BE2C (cell line): ENCODE results near the gene KRT1.
"Not testable (repeated sequence)": the region's sequence is repeated elsewhere in the genome, so short reads cannot be mapped to it uniquely, and the experiment has no call there.

Experiments
- DNase-seq: peaks from one replicate; pipeline ENCODE4 v3.0.0-alpha.2; 2020
- H3K27me3 ChIP-seq: fragments of 250-450 bp; sonication (Bioruptor Pico); 2 replicates; pipeline ENCODE4 v1.5.1; 2020; ENCODE audit warnings: mild to moderate bottlenecking
- H3K36me3 ChIP-seq: fragments of 250-450 bp; sonication (Bioruptor Pico); 2 replicates; pipeline ENCODE4 v1.5.1; 2020; ENCODE audit warnings: mild to moderate bottlenecking
- H3K4me1 ChIP-seq: fragments of 250-450 bp; sonication (Bioruptor Pico); 2 replicates; pipeline ENCODE4 v1.5.1; 2020
- H3K4me3 ChIP-seq: 2 replicates; pipeline ENCODE4 v1.5.1; 2011; ENCODE audit warnings: low read depth, low read length
- H3K9me3 ChIP-seq: fragments of 250-450 bp; sonication (Bioruptor Pico); 2 replicates; pipeline ENCODE4 v1.5.1; 2020
- TF ChIP-seq, protein P1 (sequence below): IDR thresholded peaks from 2 replicates; pipeline ENCODE4 v1.5.1; 2012; ENCODE audit warnings: mild to moderate bottlenecking, low read depth, low read length

KRT1 gene

DNA sequence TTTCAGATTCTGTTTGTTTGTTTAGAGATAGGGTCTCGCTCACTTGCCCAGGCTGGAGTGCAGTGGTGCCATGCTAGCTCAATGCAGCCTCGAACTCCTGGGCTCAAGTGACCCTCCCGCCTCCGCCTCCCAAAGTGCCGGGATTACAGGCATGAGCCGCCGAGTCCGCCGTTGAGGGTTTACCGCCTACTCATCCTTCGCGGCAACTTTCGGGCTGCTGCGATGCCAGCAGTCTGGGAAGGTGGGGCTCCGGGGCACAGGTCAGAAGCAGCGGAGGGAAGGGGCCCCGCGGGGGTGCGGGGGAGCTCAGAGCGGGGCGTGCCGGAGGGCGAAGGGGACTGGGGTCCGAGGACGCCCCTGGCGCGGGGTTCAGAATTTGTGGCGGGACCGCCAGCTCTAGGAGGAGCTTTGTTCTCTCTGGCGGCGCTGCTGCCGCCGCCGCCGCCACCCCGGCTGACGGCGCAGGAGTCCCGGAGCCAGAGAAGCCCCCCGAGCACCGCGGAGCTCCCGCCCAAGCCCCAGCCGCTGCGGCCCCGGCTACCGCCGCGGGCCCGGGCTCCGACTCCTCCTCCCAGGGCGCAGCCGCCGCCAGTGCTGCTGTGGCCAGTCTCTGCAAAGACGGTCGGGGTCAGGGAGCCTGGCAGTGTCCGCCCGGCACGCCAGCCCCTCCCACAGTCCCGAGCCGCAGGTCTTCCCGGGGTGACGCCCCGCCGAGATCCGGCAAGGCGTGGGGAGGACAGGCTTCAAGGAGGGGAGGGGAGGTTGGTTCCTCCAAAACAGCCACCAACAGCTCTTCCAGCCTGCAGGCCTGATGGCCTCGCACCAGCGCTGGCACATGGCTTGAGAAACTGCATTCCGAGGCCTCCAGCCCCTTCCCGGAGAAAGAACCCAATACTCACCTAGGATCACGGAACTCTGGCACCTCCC is 34.0 kb upstream of the KRT1 start:
- TF ChIP-seq, protein P1, sequence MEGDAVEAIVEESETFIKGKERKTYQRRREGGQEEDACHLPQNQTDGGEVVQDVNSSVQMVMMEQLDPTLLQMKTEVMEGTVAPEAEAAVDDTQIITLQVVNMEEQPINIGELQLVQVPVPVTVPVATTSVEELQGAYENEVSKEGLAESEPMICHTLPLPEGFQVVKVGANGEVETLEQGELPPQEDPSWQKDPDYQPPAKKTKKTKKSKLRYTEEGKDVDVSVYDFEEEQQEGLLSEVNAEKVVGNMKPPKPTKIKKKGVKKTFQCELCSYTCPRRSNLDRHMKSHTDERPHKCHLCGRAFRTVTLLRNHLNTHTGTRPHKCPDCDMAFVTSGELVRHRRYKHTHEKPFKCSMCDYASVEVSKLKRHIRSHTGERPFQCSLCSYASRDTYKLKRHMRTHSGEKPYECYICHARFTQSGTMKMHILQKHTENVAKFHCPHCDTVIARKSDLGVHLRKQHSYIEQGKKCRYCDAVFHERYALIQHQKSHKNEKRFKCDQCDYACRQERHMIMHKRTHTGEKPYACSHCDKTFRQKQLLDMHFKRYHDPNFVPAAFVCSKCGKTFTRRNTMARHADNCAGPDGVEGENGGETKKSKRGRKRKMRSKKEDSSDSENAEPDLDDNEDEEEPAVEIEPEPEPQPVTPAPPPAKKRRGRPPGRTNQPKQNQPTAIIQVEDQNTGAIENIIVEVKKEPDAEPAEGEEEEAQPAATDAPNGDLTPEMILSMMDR, result no peak
- Histone ChIP-seq H3K36me3 (no peaks in the 10 kb centered on the region), H3K4me3 (no peak overlapping the region), H3K27me3 (peaks cover 46% of the 10 kb centered on the region), H3K9me3 (no peaks in the 10 kb centered on the region), H3K4me1 (no peaks in the 10 kb centered on the region)
- no peak for DNase-seq

DNA sequence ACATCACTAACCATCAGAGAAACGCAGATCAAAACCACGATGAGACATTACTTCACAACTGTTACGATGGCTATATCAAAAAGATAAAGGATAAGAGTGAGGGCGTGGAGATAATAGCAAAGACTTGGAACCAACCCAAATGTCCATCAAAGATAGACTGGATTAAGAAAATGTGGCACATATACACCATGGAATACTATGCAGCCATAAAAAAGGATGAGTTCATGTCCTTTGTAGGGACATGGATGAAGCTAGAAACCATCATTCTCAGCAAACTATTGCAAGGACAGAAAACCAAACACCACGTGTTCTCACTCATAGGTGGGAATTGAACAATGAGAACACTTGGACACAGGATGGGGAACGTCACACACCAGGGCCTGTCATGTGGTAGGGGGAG is 31.9 kb upstream of the KRT1 start:
- not testable (repeated sequence) for H3K36me3 ChIP-seq, DNase-seq, H3K4me1 ChIP-seq, H3K4me3 ChIP-seq, H3K9me3 ChIP-seq
- H3K27me3 ChIP-seq, result peaks cover 45% of the 10 kb centered on the region

DNA sequence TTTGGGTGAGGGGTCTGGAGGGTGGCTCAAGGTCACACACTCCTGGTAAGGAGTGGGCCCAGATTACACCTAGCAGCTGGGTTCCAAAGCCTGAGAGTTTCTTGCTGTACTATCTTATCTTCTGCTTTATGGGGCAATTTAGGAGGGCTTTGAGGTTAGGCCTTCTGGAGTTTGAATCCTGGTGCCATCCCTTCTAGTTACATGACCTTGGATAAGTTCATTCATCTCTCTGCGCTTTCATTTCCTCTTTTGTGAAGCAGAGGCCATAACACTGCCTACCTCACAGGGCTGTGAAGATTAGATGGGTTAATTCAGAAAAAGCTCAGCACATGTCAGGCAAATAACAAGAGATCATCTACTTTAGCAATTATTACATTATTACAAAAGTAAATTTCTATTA is 30.5 kb upstream of the KRT1 start:
- no peaks in the 10 kb centered on the region for H3K9me3 ChIP-seq
- H3K4me1 ChIP-seq, result no peaks in the 10 kb centered on the region
- H3K4me3 ChIP-seq, result no peak overlapping the region
- H3K36me3 ChIP-seq, result no peaks in the 10 kb centered on the region
- peaks cover 31% of the 10 kb centered on the region for H3K27me3 ChIP-seq
- no peak for DNase-seq
- TF ChIP-seq, protein P1, result no peak

DNA sequence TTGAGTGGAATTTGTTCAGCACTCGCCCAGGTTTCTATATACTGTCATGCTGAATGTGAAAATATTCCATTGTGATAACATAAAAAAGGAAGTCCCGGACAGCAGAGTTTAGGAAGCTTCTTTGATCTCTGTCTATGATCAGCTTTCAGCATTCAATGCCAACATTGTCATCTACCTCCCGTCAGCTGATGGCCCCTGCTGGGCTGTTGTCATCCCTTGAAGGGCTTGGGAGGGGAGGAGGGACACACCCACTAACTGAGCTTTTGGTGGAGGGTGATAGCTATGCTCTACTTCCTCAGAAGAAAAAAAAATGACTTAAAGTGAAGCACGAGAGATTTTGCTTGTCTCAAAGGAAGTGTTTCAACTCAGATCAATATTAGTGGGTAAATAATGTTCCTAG is 27.8 kb upstream of the KRT1 start:
- Histone ChIP-seq H3K4me3 (no peak overlapping the region), H3K27me3 (peaks cover 11% of the 10 kb centered on the region), H3K4me1 (no peaks in the 10 kb centered on the region), H3K36me3 (no peaks in the 10 kb centered on the region), H3K9me3 (no peaks in the 10 kb centered on the region)
- no peak for DNase-seq
- TF ChIP-seq, protein P1, result no peak

DNA sequence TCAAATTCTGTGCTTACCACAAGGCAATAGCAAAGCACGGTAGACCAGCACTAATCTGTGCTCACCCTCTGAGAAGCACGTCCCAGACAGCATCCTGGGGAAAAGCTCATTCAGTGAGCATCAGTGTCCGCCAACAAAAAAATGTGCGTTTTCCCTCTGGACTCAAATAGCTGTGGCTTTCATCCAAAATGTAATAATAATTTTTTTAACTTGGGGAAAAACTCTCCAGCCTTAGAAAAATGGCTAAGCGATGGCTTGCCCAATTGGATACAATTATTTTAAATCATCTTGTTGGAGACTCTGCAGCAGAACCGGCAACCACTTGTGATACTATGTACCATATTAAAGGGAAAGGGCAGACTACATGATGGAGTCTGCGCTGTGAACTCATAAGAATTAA is 24.3 kb upstream of the KRT1 start:
- Histone ChIP-seq H3K36me3 (no peaks in the 10 kb centered on the region), H3K9me3 (no peaks in the 10 kb centered on the region), H3K27me3 (peaks cover 8% of the 10 kb centered on the region), H3K4me1 (no peaks in the 10 kb centered on the region), H3K4me3 (no peak overlapping the region)
- TF ChIP-seq, protein P1, result no peak
- no peak for DNase-seq

DNA sequence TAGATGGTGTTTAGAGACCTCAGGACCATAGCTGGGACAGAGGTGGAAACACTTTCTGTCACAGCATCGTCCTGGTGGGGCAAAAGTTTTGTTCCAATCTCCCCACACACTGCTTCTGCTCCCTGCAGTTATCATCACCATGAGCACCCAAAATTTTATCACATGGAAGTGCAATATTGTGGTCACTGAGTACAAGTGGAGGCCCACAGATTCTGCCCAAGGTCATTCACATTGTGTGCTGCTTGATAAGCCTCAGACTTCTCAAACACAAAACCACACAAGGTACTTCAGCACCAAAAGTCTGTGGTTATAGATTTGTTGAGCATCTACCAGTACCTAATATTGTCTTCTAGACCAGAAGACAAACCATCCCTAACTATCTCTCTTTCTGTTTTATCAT is 23.7 kb upstream of the KRT1 start:
- no peaks in the 10 kb centered on the region for H3K9me3 ChIP-seq
- H3K4me3 ChIP-seq, result no peak overlapping the region
- H3K36me3 ChIP-seq, result no peaks in the 10 kb centered on the region
- TF ChIP-seq, protein P1, result no peak
- H3K27me3 ChIP-seq, result peaks cover 8% of the 10 kb centered on the region
- H3K4me1 ChIP-seq, result no peaks in the 10 kb centered on the region
- no peak for DNase-seq
